Measurements from ENCODE around the gene LSM14A.

Gene LSM14A

DNA sequence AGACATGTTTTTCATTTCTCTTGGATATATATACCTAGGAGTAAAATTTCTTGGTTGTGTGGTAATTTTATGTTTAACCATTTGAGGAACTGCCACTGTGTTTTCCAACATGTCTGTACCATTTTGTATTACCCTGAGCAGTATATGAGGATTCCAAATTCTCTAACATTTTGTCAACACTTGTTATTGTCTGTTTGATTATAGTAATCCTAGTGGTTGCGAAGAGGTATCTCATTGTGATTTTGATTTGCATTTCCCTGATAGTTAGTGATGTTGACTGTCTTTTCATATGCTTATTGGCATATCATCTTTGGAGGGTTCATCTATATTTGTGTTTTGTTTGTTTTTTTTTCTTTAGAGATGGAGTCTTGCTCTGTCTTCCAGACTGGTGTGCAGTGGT lies 103.4 kb downstream of the LSM14A start:
- no peak overlapping the region for H3K4me3 ChIP-seq (replicated peaks; ENCODE audit: low read depth, low read length)
- TF ChIP-seq, protein P1, sequence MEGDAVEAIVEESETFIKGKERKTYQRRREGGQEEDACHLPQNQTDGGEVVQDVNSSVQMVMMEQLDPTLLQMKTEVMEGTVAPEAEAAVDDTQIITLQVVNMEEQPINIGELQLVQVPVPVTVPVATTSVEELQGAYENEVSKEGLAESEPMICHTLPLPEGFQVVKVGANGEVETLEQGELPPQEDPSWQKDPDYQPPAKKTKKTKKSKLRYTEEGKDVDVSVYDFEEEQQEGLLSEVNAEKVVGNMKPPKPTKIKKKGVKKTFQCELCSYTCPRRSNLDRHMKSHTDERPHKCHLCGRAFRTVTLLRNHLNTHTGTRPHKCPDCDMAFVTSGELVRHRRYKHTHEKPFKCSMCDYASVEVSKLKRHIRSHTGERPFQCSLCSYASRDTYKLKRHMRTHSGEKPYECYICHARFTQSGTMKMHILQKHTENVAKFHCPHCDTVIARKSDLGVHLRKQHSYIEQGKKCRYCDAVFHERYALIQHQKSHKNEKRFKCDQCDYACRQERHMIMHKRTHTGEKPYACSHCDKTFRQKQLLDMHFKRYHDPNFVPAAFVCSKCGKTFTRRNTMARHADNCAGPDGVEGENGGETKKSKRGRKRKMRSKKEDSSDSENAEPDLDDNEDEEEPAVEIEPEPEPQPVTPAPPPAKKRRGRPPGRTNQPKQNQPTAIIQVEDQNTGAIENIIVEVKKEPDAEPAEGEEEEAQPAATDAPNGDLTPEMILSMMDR (IDR thresholded peaks at IDR 0.05; ENCODE audit: low read length, missing control alignments), result no peak
- DNase-seq (ENCODE audit: low read depth), result no peak

- TF ChIP-seq, protein P1 (IDR thresholded peaks at IDR 0.05; ENCODE audit: low read length, missing control alignments), result no peak
- no peak overlapping the region for H3K4me3 ChIP-seq (replicated peaks; ENCODE audit: low read depth, low read length)
- no peak for DNase-seq (ENCODE audit: low read depth)
Observed at GRCh38 chr19:34276614-34277013, 104.3 kb downstream of the LSM14A start.

GRCh38 chr19:34277244-34277643 lies 104.9 kb downstream of the LSM14A start:
- TF ChIP-seq, protein P1 (IDR thresholded peaks at IDR 0.05; ENCODE audit: low read length, missing control alignments), result no peak
- DNase-seq (ENCODE audit: low read depth), result no peak
- H3K4me3 ChIP-seq (replicated peaks; ENCODE audit: low read depth, low read length), result no peak overlapping the region

GRCh38 chr19:34278783-34279182 lies 106.5 kb downstream of the LSM14A start:
- H3K4me3 ChIP-seq (replicated peaks; ENCODE audit: low read depth, low read length), result no peak overlapping the region
- no peak for DNase-seq (ENCODE audit: low read depth)
- TF ChIP-seq, protein P1 (IDR thresholded peaks at IDR 0.05; ENCODE audit: low read length, missing control alignments), result no peak
